Activated B cell treated with CpG ODN at 0.5 μM for 24 hours (primary cell): ENCODE data around the gene GZMM. TPM values are rescaled to one million over a fixed set of nuclear protein-coding genes. Genes with fewer than 3 reads are reported as not detected.
"Not testable (repeated sequence)": the region's sequence is repeated elsewhere in the genome, so short reads cannot be mapped to it uniquely, and the experiment has no call there.

Source experiments
- ATAC-seq: fragments of 200-7000 bp; cut with Tn5 transposase; one replicate; pipeline ENCODE4 v1.10.0; 2021; ENCODE audit warnings: low read depth, mild to moderate bottlenecking, moderate library complexity
- CTCF ChIA-PET: fragments of 350-600 bp; sonication (Branson Sonifier 250); formaldehyde crosslinking; loops from one replicate; lab custom pipeline; 2021; ENCODE audit warnings: antibody characterized with exemption; lab: Charles Lee
- POLR2A ChIA-PET: fragments of 350-600 bp; sonication (Branson Sonifier 250); formaldehyde crosslinking; loops from one replicate; lab custom pipeline; 2021; ENCODE audit warnings: antibody characterized with exemption; lab: Charles Lee
- DNase-seq: peaks from one replicate; pipeline ENCODE4 v3.0.0; 2022
- H3K27ac Mint-ChIP-seq: one replicate; pipeline ENCODE4 v1.8.0; 2020; ENCODE audit warnings: mixed read lengths
- H3K27me3 Mint-ChIP-seq: one replicate; pipeline ENCODE4 v1.8.0; 2021; ENCODE audit warnings: mixed read lengths
- H3K36me3 Mint-ChIP-seq: one replicate; pipeline ENCODE4 v1.8.0; 2021; ENCODE audit warnings: low read depth, mixed read lengths
- H3K4me1 Mint-ChIP-seq: one replicate; pipeline ENCODE4 v1.8.0; 2021; ENCODE audit warnings: mixed read lengths
- H3K4me3 Mint-ChIP-seq: one replicate; pipeline ENCODE4 v1.8.0; 2020; ENCODE audit warnings: mild to moderate bottlenecking, mixed read lengths
- H3K9me3 Mint-ChIP-seq: one replicate; pipeline ENCODE4 v1.8.0; 2020; ENCODE audit warnings: mixed read lengths
- intact Hi-C: fragments of 100-400 bp; cut with micrococcal nuclease; formaldehyde crosslinking; loops from one replicate; pipeline ENCODE4 v1.15.1; 2024
- total RNA-seq: library from RNA; stranded (reverse); gene quantifications from 2 replicates; pipeline ENCODE4 v1.2.3, GENCODE V29; 2022
- TF ChIP-seq, protein P1 (sequence below): fragments of 200-600 bp; IDR thresholded peaks from one replicate; pipeline ENCODE4 v1.8.0; 2022; ENCODE audit warnings: antibody characterized with exemption, mild to moderate bottlenecking

The GZMM gene
- total RNA-seq, 1 donor from 2014 or later = not detected

DNA sequence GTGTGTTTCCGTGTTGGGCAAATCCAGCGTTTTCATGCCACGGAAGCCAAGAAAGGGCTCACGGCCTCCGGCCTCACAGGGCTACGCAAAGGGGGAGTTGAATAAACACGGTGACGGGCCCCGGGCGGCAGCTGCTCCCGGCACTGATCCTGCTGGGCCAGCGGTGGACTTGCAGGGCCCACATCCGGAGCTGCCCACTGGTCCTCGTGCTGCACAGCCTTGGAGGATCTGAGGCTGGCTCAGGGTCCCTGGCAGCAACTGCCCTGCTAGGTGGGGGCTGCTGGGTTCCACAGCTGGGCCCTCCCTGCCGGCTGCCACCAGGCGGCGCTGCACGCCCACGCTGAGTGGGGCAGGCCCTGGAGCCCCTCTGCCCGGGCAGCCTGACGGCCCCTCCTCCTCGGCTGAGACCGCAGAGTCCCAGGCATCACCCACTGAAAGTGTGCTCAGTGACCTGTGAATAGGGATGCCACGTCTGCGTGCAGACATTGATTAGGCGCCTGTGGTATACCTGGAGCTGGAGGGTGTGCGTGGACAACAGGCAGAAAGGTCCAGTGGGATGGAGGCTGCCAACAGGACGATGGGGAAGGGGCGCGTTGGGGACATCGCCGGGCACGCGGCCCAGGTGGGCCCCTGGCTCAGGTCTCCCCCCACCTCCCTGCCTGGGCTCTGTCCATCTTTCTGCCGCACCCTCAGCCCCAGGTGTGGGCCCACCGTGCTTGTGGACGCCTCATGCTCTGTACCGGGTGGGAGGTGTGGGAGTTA, 40.6 kb downstream of the GZMM start:
- H3K27ac Mint-ChIP-seq = no peak overlapping the region

DNA sequence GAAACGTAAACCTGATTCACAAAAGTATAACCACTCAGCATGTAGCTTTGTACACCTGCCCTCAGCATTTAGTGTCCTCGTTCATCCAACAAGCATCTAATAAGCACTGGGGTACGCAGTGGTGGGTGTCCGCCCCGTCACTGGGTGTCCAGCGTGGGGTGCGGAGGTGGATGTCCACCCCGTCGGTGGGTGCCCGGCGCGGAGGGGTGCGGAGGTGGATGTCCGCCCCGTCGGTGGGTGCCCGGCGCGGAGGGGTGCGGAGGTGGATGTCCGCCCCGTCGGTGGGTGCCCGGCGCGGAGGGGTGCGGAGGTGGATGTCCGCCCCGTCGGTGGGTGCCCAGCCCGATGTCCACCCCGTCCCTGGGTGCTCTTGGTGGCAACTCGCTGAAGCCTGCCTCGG, 41.3 kb downstream of the GZMM start:
- ATAC-seq, H3K27me3 Mint-ChIP-seq, DNase-seq, H3K27ac Mint-ChIP-seq, H3K4me1 Mint-ChIP-seq, H3K4me3 Mint-ChIP-seq, H3K9me3 Mint-ChIP-seq: not testable (repeated sequence)
- peaks cover 13% of the 10 kb centered on the region for H3K36me3 Mint-ChIP-seq
- ChIA-PET POLR2A (interaction anchor here (1.2 to 1.6 kb wide), 2 partner anchors 12 to 76 kb away, joined by 3 to 8 read pairs; partner anchors contain the start of gene BSG), CTCF (interaction anchor here (1.2 to 3.2 kb wide), 4 partner anchors 44 to 149 kb away, joined by 3 to 22 read pairs (median 4); no protein-coding TSS in a partner anchor)
- intact Hi-C loops = loop anchor here (2.0 kb wide), 1 partner anchor 76 kb away; no protein-coding TSS in a partner anchor

More for the DNA sequence above, 40.6 kb downstream of the GZMM start:
- ChIA-PET POLR2A (interaction anchor here (0.6 to 1.6 kb wide), 3 partner anchors 10 to 76 kb away, joined by 4 to 8 read pairs (median 4); partner anchors contain the start of gene POLRMT), CTCF (interaction anchor here (0.6 to 3.2 kb wide), 8 partner anchors 8 to 150 kb away, joined by 3 to 22 read pairs (median 3); no protein-coding TSS in a partner anchor)
- Mint-ChIP-seq H3K9me3 (no peaks in the 10 kb centered on the region), H3K36me3 (peaks cover 19% of the 10 kb centered on the region), H3K27me3 (peaks cover 4% of the 10 kb centered on the region), H3K4me3 (no peak overlapping the region), H3K4me1 (peaks cover 8% of the 10 kb centered on the region)
- TF ChIP-seq, protein P1, sequence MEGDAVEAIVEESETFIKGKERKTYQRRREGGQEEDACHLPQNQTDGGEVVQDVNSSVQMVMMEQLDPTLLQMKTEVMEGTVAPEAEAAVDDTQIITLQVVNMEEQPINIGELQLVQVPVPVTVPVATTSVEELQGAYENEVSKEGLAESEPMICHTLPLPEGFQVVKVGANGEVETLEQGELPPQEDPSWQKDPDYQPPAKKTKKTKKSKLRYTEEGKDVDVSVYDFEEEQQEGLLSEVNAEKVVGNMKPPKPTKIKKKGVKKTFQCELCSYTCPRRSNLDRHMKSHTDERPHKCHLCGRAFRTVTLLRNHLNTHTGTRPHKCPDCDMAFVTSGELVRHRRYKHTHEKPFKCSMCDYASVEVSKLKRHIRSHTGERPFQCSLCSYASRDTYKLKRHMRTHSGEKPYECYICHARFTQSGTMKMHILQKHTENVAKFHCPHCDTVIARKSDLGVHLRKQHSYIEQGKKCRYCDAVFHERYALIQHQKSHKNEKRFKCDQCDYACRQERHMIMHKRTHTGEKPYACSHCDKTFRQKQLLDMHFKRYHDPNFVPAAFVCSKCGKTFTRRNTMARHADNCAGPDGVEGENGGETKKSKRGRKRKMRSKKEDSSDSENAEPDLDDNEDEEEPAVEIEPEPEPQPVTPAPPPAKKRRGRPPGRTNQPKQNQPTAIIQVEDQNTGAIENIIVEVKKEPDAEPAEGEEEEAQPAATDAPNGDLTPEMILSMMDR = peak; percentile 16
- intact Hi-C loops = loop anchor here (1.0 to 2.0 kb wide), 2 partner anchors 76 to 150 kb away; no protein-coding TSS in a partner anchor
- DNase-seq (peak; percentile 72), ATAC-seq (peak; percentile 76)

DNA sequence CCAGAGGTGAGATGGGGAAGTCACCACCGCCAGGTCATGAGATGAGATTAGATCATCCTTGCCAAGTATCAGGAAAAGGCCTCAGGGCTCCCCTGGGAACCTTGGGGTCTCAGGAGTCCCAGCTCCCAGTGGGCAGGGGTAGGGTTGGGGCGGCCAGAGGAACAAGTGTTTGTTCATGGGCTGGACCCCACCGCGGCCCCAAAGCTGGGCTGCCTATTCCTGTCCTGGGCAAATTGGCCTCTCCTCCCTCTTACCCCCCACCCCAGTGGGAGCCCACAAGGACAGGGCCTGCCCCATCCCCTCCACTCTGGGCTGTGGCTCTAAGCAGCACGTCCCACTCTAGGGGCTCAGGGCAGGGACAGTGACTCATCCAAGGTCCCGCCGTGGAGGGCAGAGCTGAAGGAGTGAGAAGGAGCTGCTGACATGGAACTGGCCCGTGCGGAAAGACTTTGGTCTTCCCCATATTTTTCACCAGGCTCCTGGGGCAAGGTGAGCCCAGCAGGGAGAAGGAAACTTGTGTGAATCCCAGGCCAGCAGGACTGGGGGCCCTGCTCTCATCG, 41.8 kb downstream of the GZMM start:
- Mint-ChIP-seq H3K27ac (no peak overlapping the region), H3K4me3 (no peak overlapping the region), H3K36me3 (peaks cover 10% of the 10 kb centered on the region), H3K27me3 (peaks cover 4% of the 10 kb centered on the region), H3K4me1 (peaks cover 8% of the 10 kb centered on the region), H3K9me3 (no peaks in the 10 kb centered on the region)
- TF ChIP-seq, protein P1 = no peak
- DNase-seq = no peak
- ChIA-PET CTCF (interaction anchor here (3.2 kb wide), 1 partner anchor 149 kb away, joined by 22 read pairs; no protein-coding TSS in a partner anchor), POLR2A (interaction anchor here (1.2 kb wide), 1 partner anchor 13 kb away, joined by 3 read pairs; the partner anchor contains the start of gene BSG)
- no peak for ATAC-seq
- intact Hi-C loops = loop anchor here (2.0 kb wide), 1 partner anchor 75 kb away; no protein-coding TSS in a partner anchor

DNA sequence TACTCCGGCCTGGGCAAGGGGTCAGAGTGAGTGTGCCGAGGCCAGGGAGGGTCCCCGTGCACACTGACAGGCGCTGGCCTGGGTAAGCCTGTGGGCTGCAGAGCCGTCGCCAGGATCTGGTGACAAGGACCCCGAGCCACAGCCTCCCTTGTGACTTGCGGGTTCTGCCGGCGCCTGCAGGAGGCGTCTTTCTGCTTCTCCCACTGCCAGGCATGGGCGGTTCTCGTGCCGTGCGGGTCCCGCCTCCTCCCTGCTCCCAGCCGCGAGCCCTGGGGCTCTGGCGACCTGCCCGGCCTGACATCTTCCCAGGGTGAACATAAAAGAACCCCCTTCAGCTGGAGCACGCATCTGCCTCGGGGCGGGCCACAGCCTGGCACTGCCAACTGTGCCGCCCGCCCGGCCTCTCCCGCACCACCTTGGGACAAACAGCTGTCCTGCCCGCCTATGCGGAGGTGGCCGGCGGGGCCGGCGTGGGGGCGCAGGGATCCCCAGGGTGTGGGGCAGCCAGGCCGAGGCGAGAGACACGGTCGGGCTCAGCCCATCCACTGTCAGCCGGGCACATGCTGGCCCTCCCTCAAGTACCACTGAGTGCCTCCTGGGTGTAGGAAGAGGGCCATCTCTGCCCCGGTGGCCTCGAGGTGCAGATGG, 44.4 kb downstream of the GZMM start:
- Mint-ChIP-seq H3K27me3 (peaks cover 8% of the 10 kb centered on the region), H3K36me3 (peaks cover 3% of the 10 kb centered on the region), H3K27ac (no peak overlapping the region), H3K9me3 (no peaks in the 10 kb centered on the region), H3K4me3 (no peak overlapping the region), H3K4me1 (peaks cover 8% of the 10 kb centered on the region)
- ATAC-seq = peak; percentile 41
- ChIA-PET CTCF (no interaction called here), POLR2A (interaction anchor here (0.7 kb wide), 1 partner anchor 60 kb away, joined by 3 read pairs; no protein-coding TSS in a partner anchor)
- intact Hi-C loops = loop anchor here (1.0 to 2.0 kb wide), 2 partner anchors 45 to 146 kb away; partner anchors contain the start of gene POLRMT
- DNase-seq = peak; percentile 38
- TF ChIP-seq, protein P1 = no peak
